Measurements from ENCODE around the gene MAPKAP1.
"Not testable (repeated sequence)": the region's sequence is repeated elsewhere in the genome, so short reads cannot be mapped to it uniquely, and the experiment has no call there.

MAPKAP1 gene

DNA sequence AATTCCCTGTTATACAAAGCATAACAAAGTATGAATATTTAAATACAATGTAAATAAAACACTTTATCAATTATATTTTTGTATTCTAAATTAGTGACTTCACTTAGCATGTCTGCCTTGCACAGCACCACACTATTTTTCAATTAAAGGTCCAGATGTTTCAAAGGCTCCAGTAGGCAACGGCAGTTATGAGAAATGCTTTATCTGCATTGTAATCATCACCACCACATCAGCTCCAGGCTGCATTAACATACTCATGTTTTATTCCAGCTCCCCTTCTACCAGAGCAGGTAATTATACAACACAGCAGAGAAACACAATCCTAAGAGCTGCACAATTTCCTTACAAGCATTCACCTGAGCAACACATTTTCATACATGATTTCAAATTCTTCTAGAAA lies 102.8 kb downstream of the MAPKAP1 start:
- DNase-seq (ENCODE audit: low read depth in 2 of 2), result no peak

DNA sequence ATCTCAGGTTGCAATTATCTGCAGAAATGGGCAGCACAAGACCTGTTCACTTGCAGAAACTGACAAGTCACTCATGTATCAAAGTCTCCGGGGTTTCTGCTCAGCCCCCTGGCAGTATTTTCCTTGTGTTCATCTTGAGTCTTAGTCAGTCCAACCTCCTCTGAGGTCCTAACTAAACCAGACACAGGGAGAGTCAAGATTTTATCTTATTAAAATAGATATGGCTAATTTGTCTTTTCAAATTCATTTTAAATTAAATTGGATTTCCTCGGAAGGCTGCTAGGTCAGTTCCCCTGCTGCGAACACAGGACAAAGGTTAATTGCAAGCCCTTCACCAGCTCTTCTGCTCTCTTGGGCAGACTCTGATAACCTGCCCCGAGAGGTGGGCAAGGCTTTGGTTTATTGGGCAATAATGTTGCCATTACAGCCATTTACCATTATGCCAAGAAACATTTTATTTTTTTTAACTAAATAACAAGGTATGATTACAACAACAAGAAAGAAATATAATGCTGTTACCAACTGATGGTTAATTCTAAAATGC lies 103.5 kb downstream of the MAPKAP1 start:
- DNase-seq (ENCODE audit: low read depth in 2 of 2), result no peak

DNA sequence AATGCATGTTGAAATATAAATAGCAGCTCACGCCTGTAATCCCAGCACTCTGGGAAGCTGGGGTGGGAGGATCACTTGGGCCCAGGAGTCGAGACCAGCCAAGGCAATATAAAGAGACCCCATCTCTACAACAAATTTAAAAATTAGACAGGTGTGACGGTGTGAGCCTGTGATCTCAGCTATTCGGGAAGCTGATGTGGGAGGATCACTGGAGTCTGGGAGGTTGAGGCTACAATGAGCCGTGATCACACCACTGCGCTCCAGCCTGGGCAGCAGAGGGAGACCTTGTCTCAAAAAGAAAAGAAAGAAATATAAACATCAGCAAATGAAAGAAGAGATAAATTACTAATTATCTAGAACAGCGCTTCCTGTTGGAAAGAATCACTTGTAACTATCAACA lies 105.0 kb downstream of the MAPKAP1 start:
- DNase-seq (ENCODE audit: low read depth in 2 of 2), result no peak

- DNase-seq (ENCODE audit: low read depth in 2 of 2), result no peak
Observed at GRCh38 chr9:125600194-125600593, 106.8 kb downstream of the MAPKAP1 start.

DNA sequence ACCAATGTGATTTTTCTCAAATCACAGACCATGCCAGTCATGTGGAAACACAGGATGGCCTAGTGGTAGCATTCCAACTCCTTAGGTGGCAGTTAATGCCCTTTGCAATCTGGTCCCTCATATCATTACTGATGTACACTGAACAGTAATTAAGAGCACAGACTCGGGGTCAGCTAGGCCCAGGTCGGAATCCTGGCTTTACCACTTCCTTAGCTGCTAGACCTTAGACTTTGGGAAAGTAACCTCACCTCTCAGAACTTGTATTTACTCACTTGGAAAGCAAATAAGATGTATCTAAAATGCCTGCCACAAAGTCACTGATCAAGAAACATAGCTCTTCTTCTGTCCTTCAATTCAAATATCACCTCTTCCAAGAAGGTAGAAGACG lies 112.8 kb downstream of the MAPKAP1 start:
- no peak for DNase-seq (ENCODE audit: low read depth in 2 of 2)

- no peak for DNase-seq (ENCODE audit: low read depth in 2 of 2)
Observed at GRCh38 chr9:125593581-125594222, 113.3 kb downstream of the MAPKAP1 start.

DNA sequence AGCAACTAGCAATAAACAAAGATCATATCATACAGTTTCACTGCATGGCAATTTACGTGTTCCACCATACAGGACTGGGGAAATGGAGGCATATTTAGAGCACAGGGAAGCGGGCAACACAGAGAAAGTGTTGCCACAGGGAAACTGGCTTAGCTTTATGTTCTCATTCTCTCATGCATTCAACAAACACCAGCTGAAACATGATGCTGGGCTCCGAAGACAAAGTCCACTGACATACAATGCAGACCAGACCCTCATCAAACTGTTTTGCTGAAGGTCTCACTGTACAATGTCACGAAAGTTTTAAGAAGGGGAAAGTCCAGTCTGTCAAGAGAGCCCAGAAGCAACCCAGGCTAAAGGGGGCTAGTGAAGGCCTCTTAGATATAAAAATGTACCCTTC lies 115.1 kb downstream of the MAPKAP1 start:
- DNase-seq (ENCODE audit: low read depth in 2 of 2), result no peak

GRCh38 chr9:125591245-125591644 lies 115.8 kb downstream of the MAPKAP1 start:
- DNase-seq (ENCODE audit: low read depth in 2 of 2), result no peak

- no peak for DNase-seq (ENCODE audit: low read depth in 2 of 2)
Observed at GRCh38 chr9:125589287-125589686, 117.7 kb downstream of the MAPKAP1 start.

GRCh38 chr9:125587819-125588460 lies 119.1 kb downstream of the MAPKAP1 start:
- DNase-seq (ENCODE audit: low read depth in 2 of 2), result no peak

- DNase-seq (ENCODE audit: low read depth in 2 of 2), result no peak
Observed at GRCh38 chr9:125586172-125586511, 120.9 kb downstream of the MAPKAP1 start.

GRCh38 chr9:125585503-125586171 lies 121.4 kb downstream of the MAPKAP1 start:
- no peak for DNase-seq (ENCODE audit: low read depth in 2 of 2)

DNA sequence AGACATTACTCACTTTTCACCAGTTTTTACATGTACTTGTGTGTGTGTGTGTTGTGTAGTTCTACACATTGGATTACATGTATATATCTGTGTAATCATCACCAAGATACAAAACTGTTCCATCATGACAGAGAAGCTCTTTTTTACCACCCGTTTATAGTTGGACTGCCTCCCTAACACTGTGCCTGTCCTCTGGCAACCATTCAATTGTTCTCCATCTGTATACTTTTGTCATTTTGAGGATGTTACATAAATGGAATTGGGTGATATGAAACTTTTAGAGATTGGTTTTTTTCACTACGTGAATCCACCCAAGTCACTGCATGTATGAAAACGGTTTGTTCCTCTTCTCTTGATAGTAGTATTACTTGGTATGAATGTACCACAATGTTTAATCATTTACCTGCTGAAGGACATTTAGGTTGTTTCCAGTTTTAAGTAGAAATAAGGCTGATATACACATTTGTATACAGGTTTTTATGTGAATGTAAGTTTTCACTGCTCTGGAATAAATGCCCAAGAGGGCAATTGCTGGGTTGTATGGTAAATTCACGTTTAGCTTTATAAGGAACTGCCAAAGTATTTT lies 126.2 kb downstream of the MAPKAP1 start:
- no peak for DNase-seq (ENCODE audit: low read depth in 2 of 2)

DNA sequence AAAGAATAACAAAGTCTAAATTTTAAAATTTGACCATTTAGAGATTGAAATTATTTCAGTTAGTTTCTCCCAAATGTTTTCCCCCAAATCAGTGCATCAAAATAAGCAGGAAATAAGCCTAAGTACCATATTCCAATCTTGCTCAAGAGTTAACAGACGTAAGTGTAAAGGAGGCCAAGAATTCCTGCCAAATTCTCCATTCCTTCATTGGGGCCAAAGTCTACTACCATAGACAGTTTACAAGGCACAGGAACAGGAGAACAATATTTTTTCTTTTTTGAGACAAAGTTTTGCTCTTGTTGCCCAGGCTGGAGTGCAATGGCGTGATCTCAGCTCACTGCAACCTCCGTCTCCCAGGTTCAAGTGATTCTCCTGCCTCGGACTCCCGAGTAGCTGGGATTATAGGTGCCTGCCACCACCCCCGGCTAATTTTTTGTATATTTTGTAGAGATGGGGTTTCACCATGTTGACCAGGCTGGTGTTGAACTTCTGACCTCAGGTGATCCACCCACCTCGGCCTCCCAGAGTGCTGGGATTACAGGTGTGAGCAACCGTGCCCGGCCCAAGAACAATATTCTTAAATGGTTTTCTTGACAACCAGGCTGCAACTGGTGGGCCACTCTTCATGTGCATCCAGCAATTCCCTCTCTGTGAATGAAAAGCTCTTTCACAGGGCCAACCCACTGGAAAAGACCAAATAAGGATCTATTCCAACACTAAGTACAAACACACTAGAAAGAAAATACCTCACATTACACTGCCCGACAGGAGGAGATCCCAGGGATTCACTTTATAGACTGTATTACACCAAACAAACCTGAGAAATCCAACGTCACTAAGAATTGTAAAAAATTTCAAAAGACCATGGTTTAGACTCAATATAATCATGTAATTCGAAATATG lies 127.7 kb downstream of the MAPKAP1 start:
- DNase-seq (ENCODE audit: low read depth in 2 of 2), result no peak

GRCh38 chr9:125574126-125574877 lies 132.7 kb downstream of the MAPKAP1 start:
- DNase-seq (ENCODE audit: low read depth in 2 of 2), result no peak

DNA sequence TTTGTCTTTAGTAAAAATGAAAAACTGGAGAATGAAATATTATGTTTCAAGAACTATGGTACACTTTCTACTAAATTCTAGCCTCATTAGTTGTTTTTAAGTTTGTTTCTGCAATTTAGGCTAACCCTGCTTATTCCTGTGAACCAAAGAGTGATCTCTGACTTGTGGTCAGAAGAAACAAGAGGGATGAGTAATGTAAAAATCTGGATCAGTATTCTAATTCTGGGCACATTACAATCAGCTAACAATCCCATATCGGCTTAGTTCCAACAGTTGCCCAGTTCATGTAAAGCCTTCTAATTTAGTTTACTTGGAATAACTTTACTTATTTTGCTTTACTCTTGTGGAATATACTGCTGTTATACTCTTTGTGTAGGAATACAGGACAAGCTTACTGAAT lies 134.5 kb downstream of the MAPKAP1 start:
- not testable (repeated sequence) for DNase-seq (ENCODE audit: low read depth in 2 of 2)

GRCh38 chr9:125571824-125572223 lies 135.2 kb downstream of the MAPKAP1 start:
- DNase-seq (ENCODE audit: low read depth in 2 of 2), result not testable (repeated sequence)

DNA sequence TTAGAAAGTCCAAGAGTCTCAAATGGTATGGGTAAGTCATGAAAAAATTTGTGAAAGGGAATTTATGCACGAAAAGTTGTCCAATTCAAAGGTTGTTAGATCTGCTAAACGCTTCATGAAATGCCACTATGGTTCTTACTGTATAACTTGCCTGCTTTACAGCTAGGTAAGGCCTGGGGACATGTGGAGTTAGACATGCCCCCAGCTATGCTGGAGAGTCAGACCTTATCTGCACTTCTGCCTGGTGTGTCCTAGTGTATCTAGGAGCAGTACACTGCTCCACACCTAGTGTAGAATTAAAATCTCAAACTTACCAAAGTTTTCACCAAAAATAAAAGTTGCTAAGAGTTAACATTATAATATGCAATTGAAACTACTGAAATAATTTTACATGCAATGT lies 136.8 kb downstream of the MAPKAP1 start:
- DNase-seq (ENCODE audit: low read depth in 2 of 2), result no peak

- DNase-seq (ENCODE audit: low read depth in 2 of 2), result no peak
Observed at GRCh38 chr9:125568621-125569020, 138.4 kb downstream of the MAPKAP1 start.

DNA sequence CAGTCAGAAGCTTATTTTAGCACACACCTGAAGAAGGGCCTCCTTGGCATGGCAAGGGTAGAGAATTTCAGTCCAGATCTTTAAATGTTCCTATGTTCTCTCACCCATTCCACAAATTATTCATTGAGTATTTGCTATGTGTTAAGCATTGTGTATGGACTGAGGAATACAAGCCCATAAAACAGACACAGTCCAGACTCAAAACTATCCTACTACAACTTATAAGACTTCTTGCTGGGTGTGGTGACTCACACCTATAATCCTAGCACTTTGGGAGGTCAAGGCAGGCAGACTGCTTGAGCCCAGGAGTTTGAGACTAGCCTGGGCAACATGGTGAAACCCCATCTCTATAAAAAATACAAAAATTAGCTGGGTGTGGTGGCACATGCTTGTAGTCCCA lies 141.0 kb downstream of the MAPKAP1 start:
- not testable (repeated sequence) for DNase-seq (ENCODE audit: low read depth in 2 of 2)

- no peak for DNase-seq (ENCODE audit: low read depth in 2 of 2)
Observed at GRCh38 chr9:125565126-125565525, 141.9 kb downstream of the MAPKAP1 start.
